Stimulated activated CD4-positive, alpha-beta T cell treated with anti-CD3 and anti-CD28 coated beads, Interleukin-15, amount 100 ng/mL, for 24 hours (primary cell): Measurements from ENCODE around the gene CFAP299.
"Not testable (repeated sequence)": the region's sequence is repeated elsewhere in the genome, so short reads cannot be mapped to it uniquely, and the experiment has no call there.

Experiments
- DNase-seq: peaks from one replicate; pipeline ENCODE4 v3.0.0-alpha.2; 2020

CFAP299 gene

GRCh38 chr4:80749558-80749957, 414.0 kb downstream of the CFAP299 start:
- DNase-seq: not testable (repeated sequence)

- no peak for DNase-seq
These were observed 415.7 kb downstream of the CFAP299 start for GRCh38 chr4:80751200-80751599.

GRCh38 chr4:80767944-80768343, 432.4 kb downstream of the CFAP299 start:
- no peak for DNase-seq

GRCh38 chr4:80776168-80776567, 440.6 kb downstream of the CFAP299 start:
- no peak for DNase-seq

- DNase-seq: no peak
These were observed 445.9 kb downstream of the CFAP299 start for GRCh38 chr4:80781431-80781830.

GRCh38 chr4:80787306-80787705, 451.8 kb downstream of the CFAP299 start:
- DNase-seq: no peak

- no peak for DNase-seq
These were observed 453.3 kb downstream of the CFAP299 start for GRCh38 chr4:80788798-80789197.

- no peak for DNase-seq
These were observed 454.6 kb downstream of the CFAP299 start for GRCh38 chr4:80790152-80790551.

- DNase-seq: not testable (repeated sequence)
These were observed 458.1 kb downstream of the CFAP299 start for GRCh38 chr4:80793660-80794059.

GRCh38 chr4:80798082-80798481, 462.6 kb downstream of the CFAP299 start:
- no peak for DNase-seq

- peak; percentile 5 for DNase-seq
These were observed 465.2 kb downstream of the CFAP299 start for GRCh38 chr4:80800719-80801118.

- no peak for DNase-seq
These were observed 467.8 kb downstream of the CFAP299 start for GRCh38 chr4:80803337-80803736.

- DNase-seq: no peak
These were observed 470.9 kb downstream of the CFAP299 start for GRCh38 chr4:80806472-80806871.

- no peak for DNase-seq
These were observed 473.7 kb downstream of the CFAP299 start for GRCh38 chr4:80809039-80809729.

- DNase-seq: no peak
These were observed 475.9 kb downstream of the CFAP299 start for GRCh38 chr4:80811406-80811805.

GRCh38 chr4:80812145-80812544, 476.6 kb downstream of the CFAP299 start:
- DNase-seq: no peak

- no peak for DNase-seq
These were observed 478.7 kb downstream of the CFAP299 start for GRCh38 chr4:80814266-80814665.

GRCh38 chr4:80831383-80832361, 496.1 kb downstream of the CFAP299 start:
- DNase-seq: no peak

- DNase-seq: no peak
These were observed 503.8 kb downstream of the CFAP299 start for GRCh38 chr4:80839281-80839680.

- DNase-seq: no peak
These were observed 504.3 kb downstream of the CFAP299 start for GRCh38 chr4:80839792-80840191.

- no peak for DNase-seq
These were observed 504.9 kb downstream of the CFAP299 start for GRCh38 chr4:80840396-80840795.

- no peak for DNase-seq
These were observed 506.2 kb downstream of the CFAP299 start for GRCh38 chr4:80841587-80842281.

- DNase-seq: no peak
These were observed 510.7 kb downstream of the CFAP299 start for GRCh38 chr4:80846210-80846609.
